GM23248 (cell line): ENCODE results near the gene TTC39C. TPM values are rescaled to one million over a fixed set of nuclear protein-coding genes. Genes with fewer than 3 reads are reported as not detected.

Experiments used
- DNase-seq: peaks from one replicate; pipeline ENCODE4 v3.0.0-alpha.2; 2015
- H2AFZ ChIP-seq: fragments of 200-600 bp; sonication (generic); 2 replicates; pipeline ENCODE4 v1.6.1; 2016; ENCODE audit warnings: antibody characterized with exemption
- H3F3A ChIP-seq: fragments of 200-600 bp; sonication (generic); 2 replicates; pipeline ENCODE4 v1.6.1; 2016; ENCODE audit warnings: mild to moderate bottlenecking, antibody characterized with exemption, mixed run types; ENCODE audit not compliant: insufficient read depth
- H3K27ac ChIP-seq: fragments of 200-600 bp; sonication (generic); 2 replicates; pipeline ENCODE4 v1.5.1; 2016; ENCODE audit warnings: mild to moderate bottlenecking
- H3K27me3 ChIP-seq: fragments of 200-600 bp; sonication (generic); replicated peaks from 2 replicates; pipeline ENCODE4 v1.6.1; 2016; ENCODE audit warnings: mild to moderate bottlenecking; ENCODE audit not compliant: insufficient read depth
- H3K36me3 ChIP-seq: fragments of 200-600 bp; sonication (generic); 2 replicates; pipeline ENCODE4 v1.6.1; 2016; ENCODE audit warnings: low read depth, mild to moderate bottlenecking
- H3K4me1 ChIP-seq: fragments of 200-600 bp; sonication (generic); 2 replicates; pipeline ENCODE4 v1.6.1; 2016; ENCODE audit warnings: mild to moderate bottlenecking; ENCODE audit not compliant: insufficient read depth
- H3K4me2 ChIP-seq: fragments of 200-600 bp; sonication (generic); one replicate; pipeline ENCODE4 v1.6.1; 2016; ENCODE audit warnings: mild to moderate bottlenecking; ENCODE audit not compliant: unreplicated experiment
- H3K4me3 ChIP-seq: fragments of 200-600 bp; sonication (generic); 2 replicates; pipeline ENCODE4 v1.5.1; 2016; ENCODE audit warnings: mild to moderate bottlenecking
- H3K79me2 ChIP-seq: fragments of 200-600 bp; sonication (generic); 2 replicates; pipeline ENCODE4 v1.6.1; 2016; ENCODE audit warnings: mild to moderate bottlenecking; ENCODE audit not compliant: insufficient read depth
- H3K9ac ChIP-seq: fragments of 200-600 bp; sonication (generic); 2 replicates; pipeline ENCODE4 v1.6.1; 2016; ENCODE audit warnings: mild to moderate bottlenecking
- H3K9me2 ChIP-seq: fragments of 200-600 bp; sonication (generic); 2 replicates; pipeline ENCODE4 v1.6.1; 2016; ENCODE audit warnings: mixed run types, mild to moderate bottlenecking, moderate library complexity; ENCODE audit not compliant: insufficient read depth
- H3K9me3 ChIP-seq: fragments of 200-600 bp; sonication (generic); one replicate; pipeline ENCODE4 v1.6.1; 2017; ENCODE audit warnings: low read depth
- H4K20me1 ChIP-seq: fragments of 200-600 bp; sonication (generic); 2 replicates; pipeline ENCODE4 v1.6.0; 2016; ENCODE audit not compliant: insufficient read depth
- EZH2 ChIP-seq: fragments of 200-600 bp; sonication (generic); IDR thresholded peaks from 2 replicates; pipeline ENCODE4 v1.6.1; 2018; ENCODE audit warnings: antibody characterized with exemption, mild to moderate bottlenecking; ENCODE audit not compliant: insufficient read depth, poor library complexity, severe bottlenecking
- EZH2phosphoT487 ChIP-seq: fragments of 200-600 bp; sonication (generic); IDR thresholded peaks from 2 replicates; pipeline ENCODE4 v1.6.1; 2018; ENCODE audit warnings: antibody characterized with exemption, moderate library complexity, mild to moderate bottlenecking, low read depth; ENCODE audit not compliant: insufficient read depth
- whole genome bisulfite sequencing, 2 experiments: methylation state at CpG; one replicate each; pipeline ENCODE4 v1.1.6; 2015 to 2017; ENCODE audit warnings: low lambda C conversion rate in 2 of 2, low coverage in 1 of 2; ENCODE audit errors: missing lambda C conversion rate in 2 of 2; 5-methylcytosine and 5-hydroxymethylcytosine counted together
- in situ Hi-C: fragments of 300-500 bp; cut with MboI; formaldehyde crosslinking; loops from 2 replicates; pipeline ENCODE4 v1.15.0; 2020
- polyA plus RNA-seq: library from polyadenylated mRNA; unstranded; fragments of >200 nt; fragmentation: Nextera tagmentation; extraction: Ambion mirVana; gene quantifications from 2 replicates; pipeline ENCODE4 v1.2.1, GENCODE V29; 2016
- small RNA-seq: library from RNA; depleted of rRNA; stranded (forward); fragments of <200 nt; gene quantifications from one replicate; pipeline ENCODE3, GENCODE V24; 2014; ENCODE audit warnings: low read depth, low replicate concordance
- total RNA-seq: library from RNA; depleted of rRNA; stranded (reverse); fragments of >200 nt; shearing (Covaris generic); gene quantifications from 2 replicates; pipeline ENCODE4 v1.2.3, GENCODE V29; 2014; rRNA removed

TTC39C gene
- total and polyA plus RNA-seq, 2 experiments from 2014 or later, result 15.7 to 24.3 TPM

DNA sequence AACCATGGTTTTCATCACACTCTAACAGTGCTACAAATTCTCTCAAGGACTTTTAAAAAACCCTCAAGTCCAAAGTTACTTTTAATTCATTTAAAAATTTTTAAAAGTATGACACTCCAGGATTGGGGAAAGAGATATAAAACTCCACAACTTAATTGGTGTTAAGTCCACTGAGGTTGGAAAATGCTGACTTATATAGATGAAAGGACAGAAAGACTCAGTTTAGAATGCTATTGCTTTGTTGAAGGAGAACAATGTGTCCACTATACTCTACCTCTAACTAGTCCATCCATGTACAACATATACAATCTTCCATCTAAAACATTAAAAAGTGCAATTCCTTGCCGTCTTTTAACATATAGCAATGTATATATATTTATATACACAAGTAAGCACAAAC, 165.5 kb downstream of the TTC39C start:
- no peaks in the 10 kb centered on the region for H3K27me3 ChIP-seq
- no peak overlapping the region for H2AFZ ChIP-seq
- peaks cover 13% of the 10 kb centered on the region for H3K4me1 ChIP-seq
- 89 to 95% methylated on average over 1 of the region's 1 CpG for WGBS, 2 experiments
- no peaks in the 10 kb centered on the region for H3K9me2 ChIP-seq
- no peak overlapping the region for H3K4me3 ChIP-seq
- no peak overlapping the region for H3K4me2 ChIP-seq
- H3K9ac ChIP-seq, result no peak overlapping the region
- in situ Hi-C loops, result no loop called here
- DNase-seq, result no peak
- H3K36me3 ChIP-seq, result no peaks in the 10 kb centered on the region
- no peaks in the 10 kb centered on the region for H3K9me3 ChIP-seq
- H3K27ac ChIP-seq, result no peak overlapping the region
- H4K20me1 ChIP-seq, result no peaks in the 10 kb centered on the region
- no peaks in the 10 kb centered on the region for H3K79me2 ChIP-seq
- TF ChIP-seq EZH2 (no peak), EZH2phosphoT487 (no peak)
- peaks cover 12% of the 10 kb centered on the region; the same call in 1 of the 2 replicates for H3F3A ChIP-seq

DNA sequence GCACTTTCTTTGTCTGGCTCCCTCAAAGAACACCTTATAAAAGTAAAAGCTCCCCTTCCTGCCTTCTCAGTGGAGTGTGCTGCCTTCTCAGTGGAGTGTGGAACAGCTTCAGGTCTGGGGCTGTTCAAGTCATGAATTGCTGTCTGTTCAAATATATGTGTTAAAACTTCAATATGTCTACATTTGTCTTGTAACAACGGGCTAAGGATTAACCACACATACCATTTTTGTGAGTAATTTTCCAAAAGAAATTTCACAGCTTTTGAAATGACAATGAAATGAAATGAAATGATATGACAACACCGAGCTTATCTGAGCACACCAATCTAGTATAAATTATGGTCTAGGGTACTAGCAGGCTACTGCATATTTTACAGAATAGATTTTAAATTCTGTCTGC, 167.3 kb downstream of the TTC39C start:
- Histone ChIP-seq H3K9ac (no peak overlapping the region), H3K36me3 (no peaks in the 10 kb centered on the region), H2AFZ (0 out of 2 replicates have a peak overlapping the region, but pooled peaks have one; percentile 24), H3K27ac (no peak overlapping the region), H3K4me2 (peak overlapping the region; percentile 40), H3K4me1 (peaks cover 13% of the 10 kb centered on the region), H3K4me3 (no peak overlapping the region), H4K20me1 (no peaks in the 10 kb centered on the region), H3K27me3 (no peaks in the 10 kb centered on the region), H3K9me2 (no peaks in the 10 kb centered on the region), H3F3A (peaks cover 12% of the 10 kb centered on the region; the same call in 1 of the 2 replicates), H3K79me2 (no peaks in the 10 kb centered on the region), H3K9me3 (no peaks in the 10 kb centered on the region)
- no peak for TF ChIP-seq EZH2
- TF ChIP-seq EZH2phosphoT487, result no peak
- DNase-seq, result peak; percentile 44
- WGBS, 2 experiments, result 24% methylated on average over 2 of the region's 2 CpGs
- in situ Hi-C loops, result no loop called here

Small RNAs within 50 kb of the gene (small RNA-seq; reads per million reads assigned to genes)
- gene RF00017, result not detected
- 0.19 reads per million for gene RNA5SP452
- 20.3 reads per million, percentile 89 among the genes with 10 or more reads in this experiment for gene RNU5A-6P

Other genes with a start within 250 kb of the TTC39C start
- gene CABYR, start 124.3 kb downstream of the TTC39C start, total RNA-seq, result 2.9 and 4.9 TPM in 2 replicates
- gene CABYR, start 124.3 kb downstream of the TTC39C start, polyA plus RNA-seq, result 3.6 and 4.5 TPM in 2 replicates